ENCODE measurements around the gene AGBL4.

GRCh38 chr1:48807554-48808260 lies 1216.0 kb downstream of the AGBL4 start:
- TF ChIP-seq, protein P1, sequence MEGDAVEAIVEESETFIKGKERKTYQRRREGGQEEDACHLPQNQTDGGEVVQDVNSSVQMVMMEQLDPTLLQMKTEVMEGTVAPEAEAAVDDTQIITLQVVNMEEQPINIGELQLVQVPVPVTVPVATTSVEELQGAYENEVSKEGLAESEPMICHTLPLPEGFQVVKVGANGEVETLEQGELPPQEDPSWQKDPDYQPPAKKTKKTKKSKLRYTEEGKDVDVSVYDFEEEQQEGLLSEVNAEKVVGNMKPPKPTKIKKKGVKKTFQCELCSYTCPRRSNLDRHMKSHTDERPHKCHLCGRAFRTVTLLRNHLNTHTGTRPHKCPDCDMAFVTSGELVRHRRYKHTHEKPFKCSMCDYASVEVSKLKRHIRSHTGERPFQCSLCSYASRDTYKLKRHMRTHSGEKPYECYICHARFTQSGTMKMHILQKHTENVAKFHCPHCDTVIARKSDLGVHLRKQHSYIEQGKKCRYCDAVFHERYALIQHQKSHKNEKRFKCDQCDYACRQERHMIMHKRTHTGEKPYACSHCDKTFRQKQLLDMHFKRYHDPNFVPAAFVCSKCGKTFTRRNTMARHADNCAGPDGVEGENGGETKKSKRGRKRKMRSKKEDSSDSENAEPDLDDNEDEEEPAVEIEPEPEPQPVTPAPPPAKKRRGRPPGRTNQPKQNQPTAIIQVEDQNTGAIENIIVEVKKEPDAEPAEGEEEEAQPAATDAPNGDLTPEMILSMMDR (IDR thresholded peaks at IDR 0.05) = no peak
- no peak for TF ChIP-seq ZFX (IDR thresholded peaks at IDR 0.05; ENCODE audit: borderline replicate concordance)

All from 22Rv1 (cell line).